ENCODE data around the gene ZNF777. TPM values are rescaled to one million over a fixed set of nuclear protein-coding genes. Genes with fewer than 3 reads are reported as not detected.
"Not testable (repeated sequence)": the region's sequence is repeated elsewhere in the genome, so short reads cannot be mapped to it uniquely, and the experiment has no call there.

The ZNF777 gene
- total and polyA plus RNA-seq, 2 experiments from 2014 or later: 2.8 to 7.9 TPM

DNA sequence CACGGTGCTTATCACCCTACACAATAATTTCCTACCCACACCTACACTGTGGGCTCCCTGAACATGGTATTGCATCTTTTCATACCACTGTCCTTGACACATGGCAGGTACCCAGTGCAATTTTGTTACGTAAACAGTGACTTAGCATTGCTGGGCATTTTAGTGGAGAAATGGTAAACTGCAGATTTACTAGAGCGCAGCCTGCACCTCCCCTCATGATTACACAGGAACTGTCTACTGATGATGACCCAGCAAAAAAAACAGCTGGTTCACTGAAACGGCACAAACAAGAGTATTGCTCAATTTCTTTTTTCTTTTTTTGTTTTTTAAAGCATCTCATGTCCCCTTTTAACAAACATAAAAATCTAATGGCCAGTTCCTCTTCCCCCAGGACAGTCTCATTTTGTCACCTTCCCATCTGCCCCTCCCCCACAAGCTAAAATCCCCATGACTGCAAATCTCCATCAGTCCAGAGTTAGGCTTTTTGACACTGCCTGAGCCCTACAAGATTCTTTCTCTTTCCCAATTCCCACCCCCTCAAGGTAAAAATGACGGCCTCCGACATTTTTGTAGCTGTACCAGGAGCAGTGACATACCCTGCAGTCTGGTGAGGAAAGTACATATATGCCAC is 34.0 kb upstream of the ZNF777 start:
- ATAC-seq (no peak), DNase-seq (ENCODE audit: low spot score) (no peak)
- no peak overlapping the region for H2AFZ ChIP-seq
- H3F3A ChIP-seq (replicated peaks; ENCODE audit: low read depth): no peaks in the 10 kb centered on the region
- Mint-ChIP-seq H3K9me3 (no peaks in the 10 kb centered on the region), H3K4me1 (peaks cover 13% of the 10 kb centered on the region), H3K27ac (peak overlapping the region; percentile 60; the same call in 1 of the 2 replicates), H3K4me3 (no peak overlapping the region), H3K36me3 (ENCODE audit: low read depth) (peaks cover 44% of the 10 kb centered on the region), H3K27me3 (ENCODE audit: insufficient read depth, low read depth, poor library complexity) (peaks cover 18% of the 10 kb centered on the region)
- peaks cover 16% of the 10 kb centered on the region for H3K79me2 ChIP-seq (replicated peaks; ENCODE audit: insufficient read depth)
- TF ChIP-seq EZH2 (IDR thresholded peaks at IDR 0.05; ENCODE audit: low read depth, unreplicated experiment): no peak
- no peak for TF ChIP-seq JUNB (IDR thresholded peaks at IDR 0.05; ENCODE audit: unreplicated experiment)
- TF ChIP-seq NANOG (IDR thresholded peaks at IDR 0.05; ENCODE audit: borderline replicate concordance): no peak
- TF ChIP-seq, protein P1, sequence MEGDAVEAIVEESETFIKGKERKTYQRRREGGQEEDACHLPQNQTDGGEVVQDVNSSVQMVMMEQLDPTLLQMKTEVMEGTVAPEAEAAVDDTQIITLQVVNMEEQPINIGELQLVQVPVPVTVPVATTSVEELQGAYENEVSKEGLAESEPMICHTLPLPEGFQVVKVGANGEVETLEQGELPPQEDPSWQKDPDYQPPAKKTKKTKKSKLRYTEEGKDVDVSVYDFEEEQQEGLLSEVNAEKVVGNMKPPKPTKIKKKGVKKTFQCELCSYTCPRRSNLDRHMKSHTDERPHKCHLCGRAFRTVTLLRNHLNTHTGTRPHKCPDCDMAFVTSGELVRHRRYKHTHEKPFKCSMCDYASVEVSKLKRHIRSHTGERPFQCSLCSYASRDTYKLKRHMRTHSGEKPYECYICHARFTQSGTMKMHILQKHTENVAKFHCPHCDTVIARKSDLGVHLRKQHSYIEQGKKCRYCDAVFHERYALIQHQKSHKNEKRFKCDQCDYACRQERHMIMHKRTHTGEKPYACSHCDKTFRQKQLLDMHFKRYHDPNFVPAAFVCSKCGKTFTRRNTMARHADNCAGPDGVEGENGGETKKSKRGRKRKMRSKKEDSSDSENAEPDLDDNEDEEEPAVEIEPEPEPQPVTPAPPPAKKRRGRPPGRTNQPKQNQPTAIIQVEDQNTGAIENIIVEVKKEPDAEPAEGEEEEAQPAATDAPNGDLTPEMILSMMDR (conservative IDR thresholded peaks at IDR 0.05; ENCODE audit: low read depth in 2 of 2): no peak
- peaks cover 21% of the 10 kb centered on the region for H3K27me3 ChIP-seq (ENCODE audit: insufficient read depth)
- peaks cover 7% of the 10 kb centered on the region; the same call in 1 of the 2 replicates for H4K20me1 ChIP-seq (replicated peaks; ENCODE audit: insufficient read depth)
- no peak overlapping the region for H3K27ac ChIP-seq (ENCODE audit: low read depth)
- H3K36me3 ChIP-seq (ENCODE audit: insufficient read depth): peaks cover 10% of the 10 kb centered on the region; the same call in 1 of the 2 replicates
- H3K4me1 ChIP-seq (ENCODE audit: insufficient read depth): no peaks in the 10 kb centered on the region
- H3K4me2 ChIP-seq: no peak overlapping the region
- H3K4me3 ChIP-seq: no peak overlapping the region
- no peaks in the 10 kb centered on the region for H3K9me2 ChIP-seq (ENCODE audit: insufficient read depth)

DNA sequence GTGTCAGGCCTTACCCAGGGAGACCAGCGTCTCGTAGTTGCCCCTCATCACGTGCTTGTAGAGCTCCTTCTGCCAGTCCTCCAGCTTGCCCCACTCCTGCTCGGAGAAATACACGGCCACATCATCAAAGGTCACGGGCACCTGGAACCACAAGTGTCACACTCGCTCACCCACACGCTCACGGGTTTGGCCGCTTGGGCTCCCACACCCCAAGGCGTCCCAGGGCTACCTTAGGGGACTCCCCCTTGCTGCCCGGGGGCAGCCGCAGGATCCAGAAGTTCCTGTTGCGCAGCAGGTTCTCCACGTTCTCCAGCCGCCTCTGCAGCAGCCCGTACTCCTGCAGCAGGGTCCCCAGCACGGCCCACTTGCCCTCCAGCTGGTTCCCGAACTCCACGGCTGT is 33.1 kb upstream of the ZNF777 start:
- H3K4me1 Mint-ChIP-seq: peaks cover 13% of the 10 kb centered on the region
- H2AFZ ChIP-seq; H3K27ac Mint-ChIP-seq; H3K4me3 Mint-ChIP-seq; H3K9me3 Mint-ChIP-seq; H3K4me1 ChIP-seq (ENCODE audit: insufficient read depth); H4K20me1 ChIP-seq (replicated peaks; ENCODE audit: insufficient read depth); H3K4me2 ChIP-seq; H3K9me2 ChIP-seq (ENCODE audit: insufficient read depth); H3K4me3 ChIP-seq; H3F3A ChIP-seq (replicated peaks; ENCODE audit: low read depth); H3K36me3 ChIP-seq (ENCODE audit: insufficient read depth); H3K27ac ChIP-seq (ENCODE audit: low read depth); ATAC-seq; DNase-seq (ENCODE audit: low spot score): not testable (repeated sequence)
- H3K27me3 Mint-ChIP-seq (ENCODE audit: insufficient read depth, low read depth, poor library complexity): peaks cover 20% of the 10 kb centered on the region
- Histone ChIP-seq H3K27me3 (ENCODE audit: insufficient read depth) (peaks cover 12% of the 10 kb centered on the region), H3K79me2 (replicated peaks; ENCODE audit: insufficient read depth) (peaks cover 16% of the 10 kb centered on the region)
- peaks cover 48% of the 10 kb centered on the region for H3K36me3 Mint-ChIP-seq (ENCODE audit: low read depth)

DNA sequence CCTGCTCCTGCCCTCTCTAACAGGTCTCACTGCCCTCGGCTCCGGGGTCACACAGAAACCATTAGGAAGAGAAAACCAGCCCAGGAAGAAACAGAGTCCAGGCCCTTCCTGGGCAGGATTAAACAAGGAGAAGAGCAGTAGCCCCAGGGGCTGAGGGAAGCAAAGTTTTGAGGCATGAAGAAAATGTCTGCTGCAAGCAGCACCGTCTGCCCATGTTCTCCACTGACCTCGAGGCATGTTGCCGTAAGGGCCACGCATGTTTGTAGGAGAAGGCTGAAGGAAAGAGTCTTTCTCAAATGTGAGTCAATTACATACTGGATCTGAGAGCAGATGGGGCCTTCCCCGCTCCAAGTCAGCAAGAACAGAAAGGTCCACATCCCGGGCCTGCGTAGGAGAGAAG is 32.5 kb upstream of the ZNF777 start:
- H3K27me3 Mint-ChIP-seq (ENCODE audit: insufficient read depth, low read depth, poor library complexity): peaks cover 15% of the 10 kb centered on the region
- H3K4me3 Mint-ChIP-seq: no peak overlapping the region
- H3K4me3 ChIP-seq: no peak overlapping the region
- ATAC-seq: no peak
- H2AFZ ChIP-seq: no peak overlapping the region
- H3F3A ChIP-seq (replicated peaks; ENCODE audit: low read depth): no peaks in the 10 kb centered on the region
- H3K27ac Mint-ChIP-seq: no peak overlapping the region
- H3K36me3 ChIP-seq (ENCODE audit: insufficient read depth): peaks cover 10% of the 10 kb centered on the region; the same call in 1 of the 2 replicates
- H3K9me2 ChIP-seq (ENCODE audit: insufficient read depth): no peaks in the 10 kb centered on the region
- peaks cover 7% of the 10 kb centered on the region for H3K27me3 ChIP-seq (ENCODE audit: insufficient read depth)
- H3K9me3 Mint-ChIP-seq: no peaks in the 10 kb centered on the region
- H3K4me1 Mint-ChIP-seq: peaks cover 13% of the 10 kb centered on the region
- no peak overlapping the region for H3K4me2 ChIP-seq
- no peaks in the 10 kb centered on the region for H3K4me1 ChIP-seq (ENCODE audit: insufficient read depth)
- H3K36me3 Mint-ChIP-seq (ENCODE audit: low read depth): peaks cover 51% of the 10 kb centered on the region
- no peak overlapping the region for H3K27ac ChIP-seq (ENCODE audit: low read depth)
- H4K20me1 ChIP-seq (replicated peaks; ENCODE audit: insufficient read depth): peaks cover 7% of the 10 kb centered on the region
- no peak for DNase-seq (ENCODE audit: low spot score)
- peaks cover 16% of the 10 kb centered on the region for H3K79me2 ChIP-seq (replicated peaks; ENCODE audit: insufficient read depth)
- TF ChIP-seq, protein P2, sequence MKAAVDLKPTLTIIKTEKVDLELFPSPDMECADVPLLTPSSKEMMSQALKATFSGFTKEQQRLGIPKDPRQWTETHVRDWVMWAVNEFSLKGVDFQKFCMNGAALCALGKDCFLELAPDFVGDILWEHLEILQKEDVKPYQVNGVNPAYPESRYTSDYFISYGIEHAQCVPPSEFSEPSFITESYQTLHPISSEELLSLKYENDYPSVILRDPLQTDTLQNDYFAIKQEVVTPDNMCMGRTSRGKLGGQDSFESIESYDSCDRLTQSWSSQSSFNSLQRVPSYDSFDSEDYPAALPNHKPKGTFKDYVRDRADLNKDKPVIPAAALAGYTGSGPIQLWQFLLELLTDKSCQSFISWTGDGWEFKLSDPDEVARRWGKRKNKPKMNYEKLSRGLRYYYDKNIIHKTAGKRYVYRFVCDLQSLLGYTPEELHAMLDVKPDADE (IDR thresholded peaks at IDR 0.05): no peak
- TF ChIP-seq STAT1 (IDR thresholded peaks at IDR 0.05; ENCODE audit: unreplicated experiment): no peak
- TF ChIP-seq, protein P3, sequence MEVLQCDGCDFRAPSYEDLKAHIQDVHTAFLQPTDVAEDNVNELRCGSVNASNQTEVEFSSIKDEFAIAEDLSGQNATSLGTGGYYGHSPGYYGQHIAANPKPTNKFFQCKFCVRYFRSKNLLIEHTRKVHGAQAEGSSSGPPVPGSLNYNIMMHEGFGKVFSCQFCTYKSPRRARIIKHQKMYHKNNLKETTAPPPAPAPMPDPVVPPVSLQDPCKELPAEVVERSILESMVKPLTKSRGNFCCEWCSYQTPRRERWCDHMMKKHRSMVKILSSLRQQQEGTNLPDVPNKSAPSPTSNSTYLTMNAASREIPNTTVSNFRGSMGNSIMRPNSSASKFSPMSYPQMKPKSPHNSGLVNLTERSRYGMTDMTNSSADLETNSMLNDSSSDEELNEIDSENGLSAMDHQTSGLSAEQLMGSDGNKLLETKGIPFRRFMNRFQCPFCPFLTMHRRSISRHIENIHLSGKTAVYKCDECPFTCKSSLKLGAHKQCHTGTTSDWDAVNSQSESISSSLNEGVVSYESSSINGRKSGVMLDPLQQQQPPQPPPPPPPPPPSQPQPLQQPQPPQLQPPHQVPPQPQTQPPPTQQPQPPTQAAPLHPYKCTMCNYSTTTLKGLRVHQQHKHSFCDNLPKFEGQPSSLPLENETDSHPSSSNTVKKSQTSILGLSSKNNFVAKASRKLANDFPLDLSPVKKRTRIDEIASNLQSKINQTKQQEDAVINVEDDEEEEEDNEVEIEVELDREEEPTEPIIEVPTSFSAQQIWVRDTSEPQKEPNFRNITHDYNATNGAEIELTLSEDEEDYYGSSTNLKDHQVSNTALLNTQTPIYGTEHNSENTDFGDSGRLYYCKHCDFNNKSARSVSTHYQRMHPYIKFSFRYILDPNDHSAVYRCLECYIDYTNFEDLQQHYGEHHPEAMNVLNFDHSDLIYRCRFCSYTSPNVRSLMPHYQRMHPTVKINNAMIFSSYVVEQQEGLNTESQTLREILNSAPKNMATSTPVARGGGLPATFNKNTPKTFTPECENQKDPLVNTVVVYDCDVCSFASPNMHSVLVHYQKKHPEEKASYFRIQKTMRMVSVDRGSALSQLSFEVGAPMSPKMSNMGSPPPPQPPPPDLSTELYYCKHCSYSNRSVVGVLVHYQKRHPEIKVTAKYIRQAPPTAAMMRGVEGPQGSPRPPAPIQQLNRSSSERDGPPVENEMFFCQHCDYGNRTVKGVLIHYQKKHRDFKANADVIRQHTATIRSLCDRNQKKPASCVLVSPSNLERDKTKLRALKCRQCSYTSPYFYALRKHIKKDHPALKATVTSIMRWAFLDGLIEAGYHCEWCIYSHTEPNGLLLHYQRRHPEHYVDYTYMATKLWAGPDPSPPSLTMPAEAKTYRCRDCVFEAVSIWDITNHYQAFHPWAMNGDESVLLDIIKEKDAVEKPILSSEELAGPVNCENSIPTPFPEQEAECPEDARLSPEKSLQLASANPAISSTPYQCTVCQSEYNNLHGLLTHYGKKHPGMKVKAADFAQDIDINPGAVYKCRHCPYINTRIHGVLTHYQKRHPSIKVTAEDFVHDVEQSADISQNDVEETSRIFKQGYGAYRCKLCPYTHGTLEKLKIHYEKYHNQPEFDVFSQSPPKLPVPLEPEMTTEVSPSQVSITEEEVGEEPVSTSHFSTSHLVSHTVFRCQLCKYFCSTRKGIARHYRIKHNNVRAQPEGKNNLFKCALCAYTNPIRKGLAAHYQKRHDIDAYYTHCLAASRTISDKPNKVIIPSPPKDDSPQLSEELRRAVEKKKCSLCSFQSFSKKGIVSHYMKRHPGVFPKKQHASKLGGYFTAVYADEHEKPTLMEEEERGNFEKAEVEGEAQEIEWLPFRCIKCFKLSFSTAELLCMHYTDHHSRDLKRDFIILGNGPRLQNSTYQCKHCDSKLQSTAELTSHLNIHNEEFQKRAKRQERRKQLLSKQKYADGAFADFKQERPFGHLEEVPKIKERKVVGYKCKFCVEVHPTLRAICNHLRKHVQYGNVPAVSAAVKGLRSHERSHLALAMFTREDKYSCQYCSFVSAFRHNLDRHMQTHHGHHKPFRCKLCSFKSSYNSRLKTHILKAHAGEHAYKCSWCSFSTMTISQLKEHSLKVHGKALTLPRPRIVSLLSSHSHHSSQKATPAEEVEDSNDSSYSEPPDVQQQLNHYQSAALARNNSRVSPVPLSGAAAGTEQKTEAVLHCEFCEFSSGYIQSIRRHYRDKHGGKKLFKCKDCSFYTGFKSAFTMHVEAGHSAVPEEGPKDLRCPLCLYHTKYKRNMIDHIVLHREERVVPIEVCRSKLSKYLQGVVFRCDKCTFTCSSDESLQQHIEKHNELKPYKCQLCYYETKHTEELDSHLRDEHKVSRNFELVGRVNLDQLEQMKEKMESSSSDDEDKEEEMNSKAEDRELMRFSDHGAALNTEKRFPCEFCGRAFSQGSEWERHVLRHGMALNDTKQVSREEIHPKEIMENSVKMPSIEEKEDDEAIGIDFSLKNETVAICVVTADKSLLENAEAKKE (CRISPR knock-in tag; IDR thresholded peaks at IDR 0.05): no peak

All from GM23338 (cell line).